Nephron (organoid): ENCODE measurements around the gene DPM1.

ENCODE experiments used
- H3K27ac Mint-ChIP-seq, 3 experiments: 2 replicates each; pipeline ENCODE4 v1.8.0; 2020; ENCODE audit warnings: mixed read lengths in 3 of 3, mild to moderate bottlenecking in 2 of 3, moderate library complexity in 1 of 3
- H3K27me3 Mint-ChIP-seq: 2 replicates; pipeline ENCODE4 v1.8.0; 2021; ENCODE audit warnings: low read depth, mild to moderate bottlenecking, moderate library complexity, mixed read lengths
- H3K36me3 Mint-ChIP-seq: 2 replicates; pipeline ENCODE4 v1.8.0; 2020; ENCODE audit warnings: low read depth, mixed read lengths
- H3K4me1 Mint-ChIP-seq: 2 replicates; pipeline ENCODE4 v1.8.0; 2020; ENCODE audit warnings: mixed read lengths
- H3K4me3 Mint-ChIP-seq, 3 experiments: 2 replicates each; pipeline ENCODE4 v1.8.0; 2020; ENCODE audit warnings: mild to moderate bottlenecking in 3 of 3, mixed read lengths in 3 of 3, moderate library complexity in 2 of 3
- H3K9me3 Mint-ChIP-seq: 2 replicates; pipeline ENCODE4 v1.8.0; 2020; ENCODE audit warnings: mixed read lengths
- TF ChIP-seq, protein P1 (sequence below), 3 experiments: fragments of 200-600 bp; sonication (generic); IDR thresholded peaks; one replicate each; pipeline ENCODE4 v1.5.0; 2021; ENCODE audit warnings: antibody characterized with exemption in 3 of 3; ENCODE audit not compliant: unreplicated experiment in 3 of 3

Gene DPM1

DNA sequence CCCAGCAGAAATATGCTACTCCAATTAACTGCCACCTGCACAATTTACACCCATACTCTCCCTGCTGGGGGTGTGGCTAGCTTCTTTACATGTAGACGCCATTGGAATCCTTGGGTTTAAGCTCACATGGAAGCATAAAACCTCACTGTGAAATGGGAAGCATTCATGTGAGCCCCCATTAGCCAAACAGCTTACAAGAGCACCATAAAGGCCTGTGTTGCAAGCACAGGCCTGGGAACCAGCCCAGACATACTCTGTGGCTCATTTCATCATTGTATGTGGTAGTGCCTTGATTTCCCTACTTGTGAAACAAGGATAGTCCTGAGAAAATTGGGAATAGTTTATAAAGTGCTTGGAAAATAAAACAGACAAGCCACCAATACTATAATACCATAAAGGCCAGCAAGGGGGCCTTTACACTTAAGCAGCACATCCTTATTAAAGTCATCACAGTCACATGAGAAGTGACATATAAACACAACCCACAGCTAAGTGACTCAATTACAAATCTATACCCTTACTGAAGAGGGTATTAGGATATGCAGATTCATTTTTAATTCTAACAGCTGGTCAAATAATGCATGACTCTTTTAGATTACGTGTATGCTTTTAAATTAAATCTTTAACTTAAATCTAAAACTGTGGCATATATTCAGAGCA is 33.9 kb downstream of the DPM1 start:
- Mint-ChIP-seq H3K27me3 (no peaks in the 10 kb centered on the region), H3K4me3 (no peak overlapping the region), H3K36me3 (peaks cover 61% of the 10 kb centered on the region), H3K27ac (peak overlapping the region in 1 of 3 experiments; percentile 62), H3K4me1 (peaks cover 72% of the 10 kb centered on the region), H3K9me3 (no peaks in the 10 kb centered on the region)
- TF ChIP-seq, protein P1, sequence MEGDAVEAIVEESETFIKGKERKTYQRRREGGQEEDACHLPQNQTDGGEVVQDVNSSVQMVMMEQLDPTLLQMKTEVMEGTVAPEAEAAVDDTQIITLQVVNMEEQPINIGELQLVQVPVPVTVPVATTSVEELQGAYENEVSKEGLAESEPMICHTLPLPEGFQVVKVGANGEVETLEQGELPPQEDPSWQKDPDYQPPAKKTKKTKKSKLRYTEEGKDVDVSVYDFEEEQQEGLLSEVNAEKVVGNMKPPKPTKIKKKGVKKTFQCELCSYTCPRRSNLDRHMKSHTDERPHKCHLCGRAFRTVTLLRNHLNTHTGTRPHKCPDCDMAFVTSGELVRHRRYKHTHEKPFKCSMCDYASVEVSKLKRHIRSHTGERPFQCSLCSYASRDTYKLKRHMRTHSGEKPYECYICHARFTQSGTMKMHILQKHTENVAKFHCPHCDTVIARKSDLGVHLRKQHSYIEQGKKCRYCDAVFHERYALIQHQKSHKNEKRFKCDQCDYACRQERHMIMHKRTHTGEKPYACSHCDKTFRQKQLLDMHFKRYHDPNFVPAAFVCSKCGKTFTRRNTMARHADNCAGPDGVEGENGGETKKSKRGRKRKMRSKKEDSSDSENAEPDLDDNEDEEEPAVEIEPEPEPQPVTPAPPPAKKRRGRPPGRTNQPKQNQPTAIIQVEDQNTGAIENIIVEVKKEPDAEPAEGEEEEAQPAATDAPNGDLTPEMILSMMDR (IDR thresholded peaks at IDR 0.05; ENCODE audit: unreplicated experiment in 3 of 3) = no peak

GRCh38 chr20:50921803-50922501 is 36.4 kb downstream of the DPM1 start:
- TF ChIP-seq, protein P1 (IDR thresholded peaks at IDR 0.05; ENCODE audit: unreplicated experiment in 3 of 3) = no peak
- H3K36me3 Mint-ChIP-seq = peaks cover 50% of the 10 kb centered on the region
- peaks cover 67% of the 10 kb centered on the region for H3K4me1 Mint-ChIP-seq
- no peaks in the 10 kb centered on the region for H3K9me3 Mint-ChIP-seq
- no peaks in the 10 kb centered on the region for H3K27me3 Mint-ChIP-seq
- no peak overlapping the region for H3K27ac Mint-ChIP-seq
- H3K4me3 Mint-ChIP-seq = no peak overlapping the region

GRCh38 chr20:50920997-50921396 is 37.3 kb downstream of the DPM1 start:
- TF ChIP-seq, protein P1 (IDR thresholded peaks at IDR 0.05; ENCODE audit: unreplicated experiment in 3 of 3) = no peak
- no peaks in the 10 kb centered on the region for H3K27me3 Mint-ChIP-seq
- H3K36me3 Mint-ChIP-seq = peaks cover 44% of the 10 kb centered on the region
- no peak overlapping the region for H3K4me3 Mint-ChIP-seq
- peaks cover 69% of the 10 kb centered on the region for H3K4me1 Mint-ChIP-seq
- H3K9me3 Mint-ChIP-seq = no peaks in the 10 kb centered on the region
- H3K27ac Mint-ChIP-seq = no peak overlapping the region

DNA sequence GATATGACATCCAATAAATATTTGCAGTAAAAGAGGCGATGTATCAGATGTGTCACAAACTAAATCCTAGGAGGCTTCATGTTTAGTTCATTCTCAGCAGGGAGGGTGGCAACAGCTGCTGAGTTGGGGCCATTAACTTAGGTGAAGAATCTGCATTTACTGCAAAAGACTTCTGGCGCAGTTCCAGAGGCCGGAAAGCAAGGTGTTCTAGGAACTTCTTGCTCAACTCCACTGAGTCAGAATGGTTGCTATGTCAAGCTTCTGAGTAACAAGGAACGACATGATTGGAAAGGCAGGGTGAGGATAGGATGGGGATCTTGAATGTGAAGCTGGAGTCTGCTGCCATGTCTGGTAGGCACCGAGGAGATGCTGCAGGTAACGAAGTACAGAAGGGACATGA is 38.8 kb downstream of the DPM1 start:
- peak overlapping the region in 2 of 3 experiments; percentile 30 to 72 for H3K27ac Mint-ChIP-seq
- no peaks in the 10 kb centered on the region for H3K27me3 Mint-ChIP-seq
- TF ChIP-seq, protein P1 (IDR thresholded peaks at IDR 0.05; ENCODE audit: unreplicated experiment in 3 of 3) = no peak
- H3K36me3 Mint-ChIP-seq = peaks cover 32% of the 10 kb centered on the region
- H3K4me1 Mint-ChIP-seq = peaks cover 69% of the 10 kb centered on the region
- H3K4me3 Mint-ChIP-seq = no peak overlapping the region
- no peaks in the 10 kb centered on the region for H3K9me3 Mint-ChIP-seq

- Mint-ChIP-seq H3K36me3 (peaks cover 37% of the 10 kb centered on the region), H3K4me1 (peaks cover 75% of the 10 kb centered on the region), H3K9me3 (no peaks in the 10 kb centered on the region), H3K27me3 (no peaks in the 10 kb centered on the region), H3K27ac (peak overlapping the region; percentile 16 to 53 (median 31)), H3K4me3 (no peak overlapping the region)
- TF ChIP-seq, protein P1 (IDR thresholded peaks at IDR 0.05; ENCODE audit: unreplicated experiment in 3 of 3) = no peak
Observed at GRCh38 chr20:50918403-50918802, 39.9 kb downstream of the DPM1 start.
